Measurements from ENCODE around the gene RLF. TPM values are rescaled to one million over a fixed set of nuclear protein-coding genes. Genes with fewer than 3 reads are reported as not detected.

Gene RLF
- polyA plus RNA-seq, 3 donors = 2.6 to 5.2 (median 4.0) TPM

DNA sequence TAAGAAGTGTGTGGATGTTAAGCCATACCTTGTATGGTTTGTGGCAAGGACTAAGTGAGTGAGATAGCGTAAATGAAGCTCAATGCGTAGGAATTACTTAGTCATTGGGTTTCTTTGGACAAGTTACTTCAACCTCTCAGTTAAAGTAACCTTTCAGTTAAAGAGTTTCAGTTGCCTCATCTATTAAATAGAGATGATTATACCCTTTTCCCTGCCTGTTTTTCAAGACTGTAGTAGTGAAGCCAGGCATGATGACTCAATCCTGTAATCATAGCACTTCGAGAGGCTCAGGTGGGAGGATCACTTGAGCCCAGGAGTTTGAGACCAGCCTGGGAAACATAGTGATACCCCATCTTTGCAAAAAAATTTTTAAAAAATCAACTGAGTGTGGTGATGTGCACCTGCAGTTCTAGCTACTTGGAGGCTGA lies 103.2 kb downstream of the RLF start:
- no peak overlapping the region for H3K27ac ChIP-seq (ENCODE audit: low read depth, low read length)
- 90 to 95% (median 93%) methylated on average over 3 of the region's 3 CpGs for WGBS, 3 donors

DNA sequence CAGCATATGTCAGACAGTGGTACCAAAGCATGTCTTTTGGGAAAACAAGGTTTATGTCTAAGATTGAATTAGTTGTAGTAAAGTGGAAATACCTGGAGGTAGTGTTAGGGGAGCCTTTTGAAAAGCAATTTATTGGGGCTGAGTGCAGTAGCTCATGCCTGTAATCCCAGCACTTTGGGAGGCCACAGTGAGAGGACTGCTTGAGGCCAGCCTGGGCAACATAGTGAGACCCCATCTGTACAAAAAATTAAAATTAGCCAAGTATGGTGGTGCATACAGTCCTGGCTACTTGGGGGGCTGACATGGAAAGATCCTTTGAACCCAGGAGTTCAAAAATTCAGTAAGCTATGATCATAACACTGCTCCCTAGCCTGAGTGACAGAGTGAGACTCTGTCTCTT lies 104.1 kb downstream of the RLF start:
- no peak overlapping the region for H3K27ac ChIP-seq (ENCODE audit: low read depth, low read length)

DNA sequence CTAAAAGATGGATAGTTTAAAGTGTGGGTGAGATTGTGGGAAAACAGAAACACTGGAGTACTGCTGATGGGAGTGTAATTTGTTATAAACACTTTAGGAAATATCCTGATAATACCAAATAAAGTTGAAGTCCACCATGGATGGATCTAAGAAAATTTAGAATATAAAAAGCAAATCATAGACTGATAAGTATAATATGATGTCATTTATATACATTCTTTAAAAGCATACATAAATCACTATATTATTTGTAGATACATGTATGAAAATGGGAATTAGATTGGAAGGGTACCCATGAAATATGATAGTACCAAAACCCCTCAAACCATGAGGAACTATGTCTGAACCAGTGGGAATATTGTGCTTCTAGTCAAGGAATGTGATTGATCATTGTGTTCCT lies 104.7 kb downstream of the RLF start:
- H3K27ac ChIP-seq (ENCODE audit: low read depth, low read length) = no peak overlapping the region

DNA sequence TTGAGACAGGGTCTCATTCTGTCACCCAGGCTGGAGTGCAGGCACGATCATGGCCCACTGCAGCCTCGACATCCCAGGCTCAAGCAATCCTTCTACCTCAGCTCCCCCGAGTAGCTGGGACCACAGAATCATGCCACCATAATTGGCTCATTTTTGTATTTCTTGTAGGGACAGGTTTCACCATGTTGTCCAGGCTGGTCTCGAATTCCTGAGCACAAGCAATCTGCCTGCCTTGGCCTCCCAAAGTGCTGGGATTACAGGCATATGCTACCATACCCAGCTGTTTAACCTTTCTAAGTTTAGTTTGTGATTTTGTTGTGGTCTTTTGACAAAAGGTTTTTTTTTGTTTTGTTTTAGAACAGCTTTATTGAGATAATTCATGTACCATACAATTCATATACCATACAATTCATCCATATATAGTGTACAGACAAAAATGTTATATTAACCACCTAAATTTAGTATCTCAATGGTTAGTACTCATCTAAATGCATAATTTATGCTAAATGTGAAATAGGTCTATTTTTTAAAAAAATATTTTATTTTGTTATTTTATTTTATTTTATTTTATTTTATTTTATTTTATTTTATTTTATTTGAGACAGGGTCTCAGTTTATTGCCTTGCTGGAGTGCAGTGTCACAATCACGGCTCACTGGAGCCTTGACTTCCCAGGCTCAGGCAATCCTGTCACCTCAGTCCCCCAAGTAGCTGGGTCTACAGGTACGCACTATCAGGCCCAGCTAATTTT lies 105.8 kb downstream of the RLF start:
- no peak overlapping the region for H3K27ac ChIP-seq (ENCODE audit: low read depth, low read length)
- WGBS, 3 donors = 94 to 97% (median 96%) methylated on average over 6 of the region's 6 CpGs

DNA sequence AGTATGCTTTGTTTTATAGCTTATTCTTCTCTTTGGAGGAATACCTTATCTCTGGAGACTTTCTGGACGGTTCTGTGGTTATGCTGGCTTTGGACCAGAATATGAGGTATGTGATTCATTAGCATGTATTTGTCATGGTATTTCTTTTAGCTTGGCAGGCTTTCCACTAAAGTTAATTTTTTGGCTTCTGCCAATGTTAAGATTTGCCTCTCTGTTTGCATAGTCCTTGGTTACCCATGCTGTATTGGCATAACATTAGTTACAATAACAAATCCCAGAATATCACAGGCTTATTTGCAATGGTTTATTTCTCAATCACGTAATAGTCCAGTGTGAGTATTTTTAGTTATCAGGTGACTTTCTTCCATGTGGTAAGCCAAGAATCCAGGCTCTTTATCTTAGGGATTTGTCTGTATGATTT lies 106.6 kb downstream of the RLF start:
- H3K27ac ChIP-seq (ENCODE audit: low read depth, low read length) = no peak overlapping the region
- WGBS, 3 donors = 28 to 57% (median 52%) methylated on average over 2 of the region's 2 CpGs

DNA sequence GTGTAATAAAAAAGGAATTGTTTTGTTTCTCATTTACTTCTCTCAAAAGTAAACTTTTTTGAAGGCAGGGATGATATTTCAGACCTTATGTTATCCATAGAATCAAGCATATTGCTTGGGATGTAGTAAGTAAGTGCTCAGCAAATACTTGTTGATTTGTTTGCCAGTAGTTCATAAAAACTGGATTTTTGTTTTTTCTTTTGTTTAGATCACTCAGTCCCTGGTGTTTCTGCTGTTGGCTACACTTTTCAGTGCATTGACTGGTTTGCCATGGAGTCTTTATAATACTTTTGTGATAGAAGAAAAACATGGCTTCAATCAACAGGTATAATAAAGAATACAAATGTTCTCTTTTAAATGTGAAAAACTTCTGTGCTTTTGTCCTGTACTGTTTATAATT lies 107.0 kb downstream of the RLF start:
- H3K27ac ChIP-seq (ENCODE audit: low read depth, low read length) = no peak overlapping the region

DNA sequence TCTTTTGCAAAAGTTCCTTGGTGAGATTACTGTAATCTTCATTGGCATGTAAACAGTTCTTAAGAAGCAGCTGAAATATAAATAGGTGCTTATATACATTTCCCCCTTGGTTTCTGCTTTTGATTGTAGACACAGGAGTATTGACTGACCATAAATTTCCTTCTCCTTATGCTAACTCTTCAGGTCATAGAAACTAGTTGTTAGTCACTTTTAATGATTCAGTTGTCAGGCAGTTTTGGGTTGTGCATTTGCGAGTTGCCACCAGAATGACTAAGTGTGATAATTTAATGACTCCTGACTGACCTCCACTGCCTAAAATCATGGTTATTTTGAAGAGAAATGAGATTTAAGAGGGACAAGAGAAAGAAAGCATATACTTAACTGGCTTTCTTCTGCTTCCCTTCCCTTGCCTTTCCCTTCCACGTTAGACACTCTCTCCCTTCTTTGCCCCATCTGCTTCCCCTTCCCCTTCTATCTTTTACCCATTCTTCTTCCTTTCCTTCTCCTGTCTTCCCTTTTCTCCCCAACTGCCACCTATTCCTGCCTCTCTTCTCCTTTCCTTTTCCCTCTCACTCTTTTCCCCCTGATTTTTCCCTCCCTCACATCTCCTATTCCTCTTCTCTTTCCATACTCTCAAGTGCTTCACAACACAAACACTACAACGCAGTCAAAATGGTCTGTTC lies 109.1 kb downstream of the RLF start:
- H3K27ac ChIP-seq (ENCODE audit: low read depth, low read length) = no peak overlapping the region
- 50 to 70% (median 70%) methylated on average over 3 of the region's 3 CpGs for WGBS, 3 donors

DNA sequence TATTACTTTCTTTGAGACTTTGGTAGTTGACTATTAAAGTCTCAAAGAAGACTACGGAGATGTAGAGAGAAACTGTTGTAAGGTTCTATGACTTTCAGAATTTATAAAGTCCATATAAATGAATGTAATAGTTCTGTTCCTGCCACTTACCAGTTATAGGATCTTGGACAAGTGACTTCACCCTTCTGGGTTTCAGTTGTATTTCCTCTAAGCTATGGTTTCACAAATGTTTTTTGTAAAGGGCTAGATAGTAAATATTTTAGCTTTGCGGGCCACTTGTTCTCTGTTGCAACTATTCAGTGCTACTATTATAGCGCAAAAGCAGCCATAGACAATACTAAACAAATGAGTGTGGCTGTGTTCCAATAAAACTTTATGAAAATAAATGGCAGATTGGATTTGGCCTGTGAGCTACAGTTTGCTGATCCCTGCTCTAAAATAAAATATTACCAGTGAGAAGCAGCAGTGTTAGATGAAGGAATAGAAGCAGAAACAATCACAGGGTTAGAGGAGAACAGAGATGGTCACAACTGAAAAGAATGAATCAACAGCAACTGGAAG lies 111.5 kb downstream of the RLF start:
- no peak overlapping the region for H3K27ac ChIP-seq (ENCODE audit: low read depth, low read length)
- 92 to 99% (median 96%) methylated on average over 3 of the region's 3 CpGs for WGBS, 3 donors

DNA sequence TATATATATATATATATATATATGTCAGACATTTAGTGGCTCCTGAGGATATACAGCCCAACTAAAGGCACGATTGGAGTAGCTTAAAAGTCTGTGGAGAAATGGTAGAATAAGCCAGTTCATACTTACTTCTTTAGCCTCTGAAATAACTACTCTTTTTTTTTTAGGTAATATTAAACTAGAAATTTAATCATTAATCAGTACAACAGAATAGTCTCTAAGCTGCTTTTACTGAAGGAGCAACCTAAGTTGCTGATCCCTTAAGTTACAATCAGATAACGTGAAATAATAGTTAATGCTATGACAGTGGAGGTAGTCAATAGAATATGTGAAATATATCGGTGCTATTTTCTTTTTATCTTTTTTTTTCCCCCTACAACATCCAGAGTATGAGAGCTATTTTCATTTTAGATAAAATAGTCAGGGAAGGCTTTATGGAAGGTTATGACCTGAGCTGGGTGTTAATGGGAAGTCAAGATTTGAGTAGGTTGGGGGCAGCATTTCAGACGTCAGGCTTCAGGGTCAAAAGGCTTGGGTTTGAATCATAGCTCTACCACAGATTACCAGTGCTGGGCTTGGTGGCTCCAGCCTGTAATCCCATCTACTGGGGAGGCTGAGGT lies 112.5 kb downstream of the RLF start:
- H3K27ac ChIP-seq (ENCODE audit: low read depth, low read length) = no peak overlapping the region
- 45 to 91% (median 86%) methylated on average over 4 of the region's 4 CpGs for WGBS, 3 donors

DNA sequence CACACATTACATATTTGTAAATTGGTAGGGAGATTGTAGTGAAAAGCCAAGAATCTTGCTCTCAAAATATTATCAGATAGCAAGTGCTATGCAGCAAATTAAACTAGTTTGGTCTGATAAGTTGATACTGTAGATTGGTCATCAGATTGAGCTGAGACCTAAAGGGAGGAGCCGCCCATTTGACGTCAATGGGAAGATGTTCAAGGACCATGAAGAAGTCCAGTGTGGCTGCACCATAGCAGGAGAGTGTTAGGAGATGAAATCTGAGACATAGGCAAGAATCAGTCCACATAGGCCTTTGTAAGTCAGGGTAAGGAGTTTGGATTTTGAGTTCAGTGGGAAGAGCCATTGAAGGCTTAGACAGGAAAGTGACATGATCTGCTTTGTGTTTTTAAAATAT lies 113.1 kb downstream of the RLF start:
- 96 to 97% (median 96%) methylated on average over 2 of the region's 2 CpGs for WGBS, 3 donors
- H3K27ac ChIP-seq (ENCODE audit: low read depth, low read length) = no peak overlapping the region

DNA sequence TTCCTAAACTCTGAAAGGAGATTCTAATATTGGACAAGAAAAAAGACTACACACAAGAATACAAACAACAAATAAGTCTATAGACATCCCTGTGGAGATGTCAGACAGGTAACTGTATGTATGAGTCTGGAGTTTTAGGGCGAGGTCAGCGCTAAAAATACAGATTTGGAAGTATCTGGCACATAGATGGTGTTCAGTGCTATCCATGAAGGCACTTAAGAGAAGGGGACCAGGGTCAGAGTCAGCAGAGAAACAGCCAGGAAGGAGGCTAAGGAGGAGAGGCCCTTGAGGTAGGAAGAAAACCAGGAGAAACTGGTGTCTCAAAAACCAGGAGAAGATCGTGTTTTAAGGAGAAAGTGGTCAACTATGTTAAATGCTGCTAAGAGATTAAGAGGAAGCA lies 114.9 kb downstream of the RLF start:
- H3K27ac ChIP-seq (ENCODE audit: low read depth, low read length) = no peak overlapping the region
- WGBS, 3 donors = 93 to 98% (median 98%) methylated on average over 3 of the region's 3 CpGs

DNA sequence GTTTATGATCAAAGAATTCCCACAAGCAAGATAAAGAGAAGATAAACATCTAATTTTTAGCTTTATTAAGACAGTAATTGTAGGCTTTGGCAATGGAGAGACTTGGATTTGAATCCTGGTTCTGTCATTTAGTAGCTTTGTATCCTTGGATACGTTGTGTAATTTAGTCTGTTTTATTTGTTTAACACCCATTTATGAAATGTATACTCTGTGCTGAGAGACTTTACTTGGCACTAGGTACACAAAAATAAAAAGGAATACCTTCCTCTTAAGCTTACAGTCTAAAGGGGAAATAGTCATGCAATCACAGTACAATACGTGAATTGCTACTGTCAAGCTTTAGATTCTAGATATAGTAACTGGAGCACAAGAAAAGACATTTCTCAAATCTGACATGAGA lies 120.7 kb downstream of the RLF start:
- WGBS, 3 donors = 58 to 80% (median 76%) methylated on average over 2 of the region's 2 CpGs
- no peak overlapping the region for H3K27ac ChIP-seq (ENCODE audit: low read depth, low read length)

Other genes starting within 250 kb of the RLF start
- 10 to 100 TPM in 1 of 3 donors, 1 to 10 TPM in 1, under 1 TPM in 1; 0.35 to 21.0 (median 1.5) TPM for gene MFSD2A, start 206.2 kb upstream of the RLF start, polyA plus RNA-seq
- gene CAP1, start 120.7 kb upstream of the RLF start, polyA plus RNA-seq = 100 to 1,000 TPM in 2 of 3 donors, 10 to 100 TPM in 1; 55.2 to 196 (median 192) TPM
- 10 to 100 TPM; 23.0 to 54.4 (median 47.1) TPM for gene PPT1, start 64.1 kb upstream of the RLF start, polyA plus RNA-seq
- not detected for gene TMCO2, start 86.5 kb downstream of the RLF start, polyA plus RNA-seq
- gene ZMPSTE24, start 96.8 kb downstream of the RLF start, polyA plus RNA-seq = 10 to 100 TPM; 10.3 to 16.2 (median 14.7) TPM
- 1 to 10 TPM in 2 of 3 donors, under 1 TPM in 1; 0.91 to 2.8 (median 1.0) TPM for gene COL9A2, start 155.9 kb downstream of the RLF start, polyA plus RNA-seq
- 10 to 100 TPM; 13.3 to 57.0 (median 31.4) TPM for gene SMAP2, start 212.3 kb downstream of the RLF start, polyA plus RNA-seq

Measured in adipose tissue (tissue), 3 donors.